GM21423 (cell line): Measurements from ENCODE around the gene CFAP92.
A peak's percentile ranks its signal among the peaks of the same experiment; 100 is the strongest.
"Not testable (repeated sequence)": the region's sequence is repeated elsewhere in the genome, so short reads cannot be mapped to it uniquely, and the experiment has no call there.

Experiments
- ATAC-seq: cut with Tn5 transposase; IDR thresholded peaks from one replicate; pipeline ENCODE4 v1.9.1; 2021; ENCODE audit warnings: mild to moderate bottlenecking, moderate library complexity; ENCODE audit not compliant: unreplicated experiment

Gene CFAP92

DNA sequence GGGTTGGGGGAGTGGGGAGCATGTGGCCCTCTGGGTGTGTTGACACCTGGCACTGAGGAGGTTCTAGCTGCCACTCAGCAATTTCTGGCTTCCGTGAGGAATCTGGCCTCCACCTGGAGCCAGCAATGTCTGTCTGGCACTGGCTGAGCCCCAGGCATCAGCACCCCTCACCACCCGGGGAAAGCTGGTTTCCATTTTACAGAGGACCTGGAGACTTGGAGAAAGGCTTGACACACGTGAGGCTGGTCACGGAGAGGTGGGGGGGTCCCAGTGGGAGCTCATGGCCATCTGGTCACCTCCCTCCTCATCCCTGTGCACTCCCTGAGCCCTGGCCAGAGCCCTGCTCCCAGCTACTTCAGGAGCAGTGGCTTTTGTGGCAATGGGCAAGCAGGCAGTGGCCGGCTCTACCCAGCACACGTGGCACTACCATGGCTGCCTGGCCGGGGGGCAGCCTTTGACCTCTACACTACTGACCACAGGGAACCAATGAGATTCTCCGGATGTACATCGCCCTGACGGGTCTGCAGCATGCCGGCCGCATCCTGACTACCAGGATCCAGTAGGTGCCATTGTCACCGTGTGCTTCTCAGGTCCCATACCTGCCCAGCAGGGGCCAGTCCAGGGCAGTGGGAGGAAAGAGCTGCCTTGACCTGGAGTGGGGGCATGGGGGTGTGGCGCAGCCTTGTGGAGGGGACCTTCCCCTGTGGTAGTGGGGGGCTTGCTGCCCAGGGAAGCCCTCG, 86.0 kb downstream of the CFAP92 start:
- ATAC-seq = no peak

DNA sequence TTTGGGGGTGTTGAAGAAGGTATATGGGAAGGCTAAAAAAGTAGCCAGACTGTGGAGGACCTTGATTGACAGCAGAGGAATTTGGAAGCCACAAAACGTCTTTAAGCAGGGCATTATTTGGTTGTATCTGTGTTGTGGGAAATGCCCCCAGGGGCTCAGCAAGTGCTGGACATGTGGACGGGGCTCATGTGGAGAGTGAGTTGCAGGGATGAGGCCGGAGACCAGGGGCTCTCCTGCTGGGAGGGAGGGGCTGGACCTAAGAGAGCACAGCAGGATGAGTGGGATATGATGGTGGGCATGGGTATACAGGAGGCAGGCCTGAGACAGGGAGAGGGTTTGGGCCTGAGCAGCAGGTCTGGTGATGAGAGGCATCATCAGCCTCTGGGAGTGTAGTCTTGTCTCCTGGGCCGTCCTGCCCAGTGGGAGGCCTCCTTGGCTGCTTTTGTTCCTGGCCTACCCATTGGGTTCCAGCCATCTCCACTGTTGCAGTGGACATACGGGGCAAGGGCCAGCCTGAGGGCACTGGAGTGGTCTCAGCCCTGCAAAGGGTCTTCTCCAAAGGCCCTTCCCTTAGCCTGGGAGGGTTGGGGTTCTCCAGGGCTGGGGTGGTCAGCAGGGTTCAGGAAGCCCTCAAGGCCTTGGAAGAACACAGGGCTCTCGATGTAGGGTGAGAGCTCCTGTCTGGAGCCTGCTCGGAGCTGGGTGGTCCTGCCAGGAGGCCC, 86.9 kb downstream of the CFAP92 start:
- ATAC-seq = no peak

DNA sequence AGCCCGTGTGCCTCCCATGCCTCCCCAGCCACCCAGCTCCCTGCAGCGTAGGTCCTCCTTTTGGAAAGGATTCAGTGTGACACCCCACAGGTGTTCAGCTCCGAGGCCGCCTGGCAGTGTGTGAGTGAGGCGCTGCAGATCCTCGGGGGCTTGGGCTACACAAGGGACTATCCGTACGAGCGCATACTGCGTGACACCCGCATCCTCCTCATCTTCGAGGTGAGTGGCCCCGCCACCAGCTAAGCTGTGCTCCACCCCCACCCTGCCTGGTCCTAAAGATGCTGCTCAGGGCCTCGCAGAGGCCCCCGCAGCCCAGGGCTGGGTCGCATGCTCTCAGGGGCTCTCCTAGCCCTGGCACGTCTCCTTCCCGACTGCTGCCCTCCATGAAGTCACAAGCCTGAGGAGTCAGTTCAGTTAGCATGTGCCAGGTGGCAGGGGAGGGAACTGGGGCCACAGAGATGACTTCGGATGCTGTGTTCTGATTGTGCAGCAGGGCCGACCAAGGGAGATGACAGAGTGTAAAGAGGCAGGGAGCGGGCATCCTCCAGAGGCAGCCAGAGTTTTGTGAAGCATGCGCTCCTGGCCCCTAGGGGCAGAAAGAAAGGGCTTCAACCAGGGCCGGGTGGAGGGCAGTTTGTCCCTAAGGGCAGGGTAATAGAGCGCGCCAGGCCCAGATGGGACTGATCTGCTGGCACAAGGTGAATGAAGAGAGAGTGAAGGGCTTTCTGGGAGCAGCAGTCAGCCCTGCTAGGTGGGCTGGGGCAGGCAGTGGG, 87.7 kb downstream of the CFAP92 start:
- ATAC-seq = no peak

DNA sequence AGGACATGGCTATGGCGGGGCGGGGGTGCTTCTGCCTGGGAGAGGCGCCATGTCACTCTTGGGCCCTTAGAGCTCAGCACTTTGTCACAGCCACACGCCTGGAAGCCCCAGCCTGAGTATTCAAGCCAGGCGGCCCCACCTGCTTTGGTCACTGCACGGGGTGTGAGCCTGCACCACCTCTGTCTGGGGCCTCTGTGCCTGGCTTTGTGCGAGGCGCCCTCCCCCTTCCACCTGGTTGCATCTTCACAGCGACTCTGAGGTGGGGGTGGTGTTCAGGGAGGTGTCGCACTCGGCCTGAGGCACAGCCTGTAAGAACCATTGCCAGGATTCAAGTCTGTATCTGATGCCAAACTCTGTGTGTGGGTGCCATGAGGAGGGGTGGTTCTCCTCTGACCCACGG, 90.4 kb downstream of the CFAP92 start:
- ATAC-seq = no peak

DNA sequence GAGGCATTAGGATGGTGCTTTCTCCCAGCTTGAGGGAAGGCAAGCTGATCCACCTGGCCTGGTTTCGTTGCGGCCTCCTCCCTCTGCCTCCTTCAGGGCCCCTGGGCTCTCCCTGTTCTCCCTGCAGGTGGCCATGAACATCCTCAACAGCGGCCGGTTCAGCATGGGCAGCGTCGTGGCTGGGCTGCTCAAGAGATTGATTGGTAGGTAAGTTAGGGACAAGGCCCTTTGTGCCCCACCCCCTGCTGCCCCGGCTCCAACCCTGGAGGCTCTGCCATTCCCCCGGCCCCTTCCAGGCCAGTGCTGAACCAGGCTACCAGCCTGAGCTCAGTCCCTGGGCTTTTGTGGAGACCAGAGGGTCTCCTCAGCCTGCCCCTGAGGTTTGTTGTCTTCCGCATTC, 91.5 kb downstream of the CFAP92 start:
- no peak for ATAC-seq

DNA sequence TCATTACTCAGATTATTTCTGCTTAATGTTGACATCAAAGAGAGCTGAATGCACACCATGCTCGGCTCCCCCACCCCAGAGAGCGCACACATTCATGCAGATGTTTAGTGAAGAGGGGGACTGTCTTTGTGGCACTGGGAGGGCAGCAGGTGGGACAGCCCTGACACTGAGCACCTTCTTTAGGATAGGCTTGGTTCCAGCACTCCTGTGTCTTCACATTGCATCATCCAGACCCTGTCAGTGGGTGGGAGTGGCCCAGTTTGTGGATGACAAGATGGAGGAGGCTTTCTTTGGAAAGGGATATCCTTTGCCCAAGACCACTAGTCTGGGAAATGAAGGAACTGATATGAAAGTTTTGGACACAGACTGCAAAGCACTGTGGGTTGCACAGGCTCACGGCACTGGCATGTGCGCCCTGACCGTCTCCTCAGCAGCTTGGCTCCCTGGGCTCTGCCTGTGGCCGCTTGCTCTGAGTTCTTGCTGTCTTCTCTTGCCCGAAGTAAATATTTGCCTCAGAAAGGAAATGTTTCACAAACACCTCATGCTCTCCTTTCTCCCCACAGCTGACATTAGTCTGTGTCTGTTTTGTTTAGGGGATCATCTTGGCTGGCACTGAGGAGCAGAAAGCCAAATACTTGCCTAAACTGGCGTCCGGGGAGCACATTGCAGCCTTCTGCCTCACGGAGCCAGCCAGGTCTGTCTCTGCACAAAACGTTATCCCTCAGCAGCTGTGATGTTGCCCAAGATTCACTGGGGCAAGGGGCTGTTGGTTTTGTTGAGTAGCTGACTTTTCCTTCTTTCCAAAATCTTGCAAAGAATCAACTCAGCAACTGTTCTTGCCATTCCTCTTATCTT, 97.8 kb downstream of the CFAP92 start:
- no peak for ATAC-seq

DNA sequence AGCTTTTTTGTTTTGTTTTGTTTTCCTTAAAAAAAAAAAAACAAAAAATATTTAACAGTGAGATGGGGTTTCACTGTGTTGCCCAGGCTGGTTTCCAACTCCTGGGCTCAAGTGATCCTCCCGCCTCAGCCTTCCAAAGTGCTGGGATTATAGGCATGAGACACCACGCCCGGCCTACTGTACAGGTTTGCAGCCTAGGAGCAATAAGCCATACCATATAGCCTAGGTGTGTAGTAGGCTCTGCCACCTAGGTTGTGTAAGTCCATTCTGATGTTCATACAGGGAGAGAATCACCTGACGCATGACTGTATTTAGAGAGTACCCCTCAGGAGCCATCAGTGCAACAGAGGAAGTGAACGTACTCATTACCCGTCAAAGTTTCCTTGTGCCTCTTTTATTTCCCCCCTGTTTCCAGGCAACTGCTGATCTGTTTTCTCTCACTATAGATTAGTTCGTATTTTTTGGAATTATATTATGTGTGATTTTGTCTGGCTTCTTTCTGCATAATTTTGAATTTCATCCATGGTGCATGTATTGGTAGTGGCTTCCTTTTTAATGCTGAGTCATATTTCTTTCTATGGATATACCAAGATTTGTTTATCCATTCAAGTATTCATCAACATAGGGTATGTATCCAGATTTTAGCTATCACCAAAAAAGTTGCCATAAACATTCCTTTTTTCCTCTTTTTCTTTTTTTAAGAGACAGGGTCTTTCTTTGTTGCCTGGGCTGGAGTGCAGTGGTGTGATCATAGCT, 104.6 kb downstream of the CFAP92 start:
- ATAC-seq = no peak

DNA sequence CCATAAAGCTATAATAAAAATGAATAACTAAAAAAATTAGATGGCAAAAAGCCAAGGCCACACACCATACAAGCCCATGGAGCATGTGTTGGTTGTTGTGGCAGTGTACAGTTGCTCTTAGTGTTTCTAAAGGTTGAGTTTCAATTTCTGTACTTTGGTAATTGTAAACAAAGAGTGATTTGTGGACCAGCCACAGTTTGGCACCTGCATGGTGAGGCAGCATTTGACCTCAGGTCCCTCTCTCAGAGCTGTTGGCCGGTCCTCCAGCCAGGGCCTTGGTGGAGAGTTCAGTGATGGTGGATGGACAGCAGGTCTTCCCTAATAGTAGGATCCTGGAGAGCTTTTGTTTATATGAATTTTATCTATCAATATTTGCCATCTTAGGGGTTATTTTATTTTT, 108.9 kb downstream of the CFAP92 start:
- no peak for ATAC-seq

DNA sequence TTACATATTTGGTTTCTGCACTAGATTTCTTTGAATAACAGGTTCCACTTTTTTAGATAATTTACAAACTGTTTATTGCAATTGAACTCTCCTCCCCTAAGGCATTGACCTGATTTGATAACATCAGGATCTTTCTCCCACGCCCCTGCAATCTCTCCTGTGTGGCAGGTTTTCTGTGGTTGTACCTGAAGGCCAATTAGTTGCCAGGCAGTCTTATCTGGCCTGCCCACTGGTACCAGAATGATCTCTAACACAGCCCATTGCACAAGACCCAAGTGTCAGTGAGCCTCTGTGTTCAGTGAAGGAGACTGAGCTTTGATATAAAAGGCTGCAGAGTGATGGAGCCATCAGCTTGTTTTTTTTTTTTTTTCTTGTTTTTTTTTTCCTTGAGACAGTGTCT, 111.2 kb downstream of the CFAP92 start:
- ATAC-seq = no peak

DNA sequence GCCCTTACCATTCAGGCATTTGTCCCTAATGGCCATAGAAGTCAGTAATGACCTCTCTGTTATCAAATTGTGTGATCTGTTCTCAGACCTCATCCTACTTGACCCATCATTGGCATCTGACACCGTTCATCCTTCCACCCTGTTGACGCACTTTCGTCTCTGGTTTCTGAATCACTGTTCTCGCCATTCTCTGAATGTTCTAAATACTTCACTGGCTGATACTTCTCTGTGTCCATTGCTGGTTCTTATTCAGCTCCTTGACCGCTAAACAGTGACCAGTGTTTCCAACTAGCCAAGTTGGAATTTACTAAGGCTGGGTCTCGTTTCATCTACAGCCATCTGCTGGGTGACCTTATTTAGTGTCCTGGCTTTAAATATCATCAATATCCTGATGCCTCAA, 112.3 kb downstream of the CFAP92 start:
- ATAC-seq = no peak

DNA sequence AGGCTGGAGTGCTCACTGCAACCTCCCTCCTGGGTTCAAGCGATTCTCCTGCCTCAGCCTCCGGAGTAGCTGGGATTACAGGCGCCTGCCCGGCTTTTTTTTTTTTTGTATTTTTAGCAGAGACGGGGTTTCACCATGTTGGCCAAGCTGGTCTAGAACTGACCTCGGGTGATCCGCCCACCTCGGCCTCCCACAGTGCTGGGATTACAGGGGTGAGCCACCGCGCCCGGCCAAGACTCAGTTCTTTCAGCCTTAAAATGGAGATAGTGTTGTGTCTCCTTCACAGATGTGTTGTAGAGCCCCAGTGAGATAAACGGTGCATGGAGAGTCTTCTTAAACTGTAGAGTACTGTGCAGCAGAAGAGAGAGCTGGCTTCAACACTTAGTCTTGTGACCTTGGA, 113.4 kb downstream of the CFAP92 start:
- not testable (repeated sequence) for ATAC-seq

DNA sequence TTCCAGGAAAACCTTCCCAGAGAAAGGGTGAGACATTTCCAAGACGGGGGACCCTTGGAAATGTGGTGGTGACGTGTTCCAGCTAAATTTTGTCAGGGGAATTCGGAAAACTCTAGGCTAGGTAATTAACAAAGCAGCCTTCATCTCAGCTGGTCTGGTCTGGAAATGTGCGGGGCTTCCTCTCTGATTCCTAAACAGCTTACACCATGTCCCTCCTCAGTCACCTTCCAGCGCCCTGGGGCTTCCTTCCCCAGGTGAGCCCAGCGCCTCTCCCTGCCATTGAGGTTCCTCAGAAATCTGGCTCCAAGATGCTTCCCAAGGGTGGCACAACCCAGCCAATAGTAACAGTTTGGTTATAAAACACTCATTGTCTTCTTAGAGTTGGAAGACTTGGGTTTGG, 113.9 kb downstream of the CFAP92 start:
- ATAC-seq = no peak

DNA sequence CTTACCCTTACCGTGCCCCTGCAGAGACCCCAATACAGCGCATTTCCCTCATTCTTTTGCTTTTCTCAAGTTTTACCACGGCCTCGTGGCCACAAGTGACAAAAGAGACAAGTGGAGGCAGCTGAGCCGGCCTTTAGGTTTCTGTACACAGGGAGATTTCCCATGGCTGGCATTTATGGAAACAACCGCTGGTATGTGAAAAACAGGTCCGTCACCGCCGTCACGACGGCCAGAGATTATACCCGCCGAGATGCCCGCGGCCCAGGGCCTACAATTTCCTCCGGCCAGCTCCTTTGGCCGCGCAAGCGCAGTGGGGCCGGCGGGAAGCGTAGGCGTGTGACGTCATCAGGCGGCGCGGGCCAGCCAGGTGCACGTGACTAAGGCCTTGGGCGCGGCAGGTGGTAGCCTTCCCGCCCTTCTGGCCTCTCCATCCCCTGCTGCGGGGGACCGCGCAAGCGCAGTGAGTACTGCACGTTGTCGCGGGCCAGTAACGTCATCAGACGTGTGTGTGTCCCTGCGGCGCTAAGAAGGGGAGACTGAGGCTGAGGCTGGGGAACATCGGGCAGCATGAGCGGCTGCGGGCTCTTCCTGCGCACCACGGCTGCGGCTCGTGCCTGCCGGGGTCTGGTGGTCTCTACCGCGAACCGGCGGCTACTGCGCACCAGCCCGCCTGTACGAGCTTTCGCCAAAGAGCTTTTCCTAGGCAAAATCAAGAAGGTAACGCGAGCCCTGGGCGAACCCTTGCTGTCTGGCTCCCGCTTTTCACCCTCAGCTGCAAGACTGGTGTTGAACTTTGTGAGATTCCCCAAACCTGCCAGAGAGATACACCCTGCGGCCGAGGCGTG, 114.5 kb downstream of the CFAP92 start, which contains the start of gene ACAD9:
Gene ACAD9, plus strand, starts transcription at position 496 of the 845 bp plus-strand sequence. Its CDS starts 72 bp downstream, at position 568.
- peak; percentile 93 for ATAC-seq

DNA sequence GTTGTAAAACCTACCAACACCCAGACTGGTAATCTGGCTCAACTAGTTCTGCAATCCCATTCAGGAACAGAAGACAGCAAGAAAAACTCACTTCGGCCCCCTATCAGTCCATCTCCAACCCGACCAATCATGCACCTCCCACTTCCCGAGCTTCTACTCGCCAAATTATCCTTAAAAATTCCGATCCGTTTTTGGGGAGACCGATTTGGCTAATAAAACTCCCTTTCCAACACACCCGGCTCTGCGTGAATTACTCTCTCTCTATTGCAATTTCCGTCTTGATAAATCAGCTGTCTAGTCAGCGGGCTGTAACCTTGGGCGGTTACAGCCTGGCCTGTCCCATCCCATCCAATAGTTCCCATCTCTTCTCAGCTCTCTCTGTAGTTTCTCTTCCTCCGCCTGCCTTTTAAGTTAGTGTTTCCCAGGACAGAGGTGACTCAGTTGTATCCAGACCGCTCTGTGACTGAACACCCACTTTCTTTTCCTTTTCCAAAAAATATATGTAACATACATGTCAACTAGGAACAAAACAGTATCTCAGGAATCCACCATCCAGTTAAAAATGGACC, 115.2 kb downstream of the CFAP92 start:
- ATAC-seq = no peak

DNA sequence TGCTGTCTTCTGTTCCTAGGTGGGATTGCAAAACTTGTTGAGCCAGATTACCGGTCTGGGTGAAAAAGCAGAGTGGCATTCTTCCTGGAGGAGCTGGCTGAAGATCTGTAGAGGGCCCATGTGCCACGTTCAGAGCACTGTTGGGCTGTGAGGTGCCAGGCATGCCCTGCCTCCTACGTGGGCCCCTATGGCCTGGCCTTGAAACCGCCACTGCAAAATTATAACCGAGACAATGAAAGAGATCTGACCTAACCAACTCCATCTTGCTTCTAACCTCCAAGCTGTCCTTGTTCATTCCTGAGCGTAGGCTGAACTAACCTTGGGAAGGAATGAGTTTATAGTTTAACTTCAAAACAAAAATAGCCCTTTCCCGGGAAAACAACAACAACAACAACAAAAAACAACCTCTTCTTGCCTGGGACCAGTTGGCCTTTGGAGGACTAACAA, 115.8 kb downstream of the CFAP92 start:
- no peak for ATAC-seq

DNA sequence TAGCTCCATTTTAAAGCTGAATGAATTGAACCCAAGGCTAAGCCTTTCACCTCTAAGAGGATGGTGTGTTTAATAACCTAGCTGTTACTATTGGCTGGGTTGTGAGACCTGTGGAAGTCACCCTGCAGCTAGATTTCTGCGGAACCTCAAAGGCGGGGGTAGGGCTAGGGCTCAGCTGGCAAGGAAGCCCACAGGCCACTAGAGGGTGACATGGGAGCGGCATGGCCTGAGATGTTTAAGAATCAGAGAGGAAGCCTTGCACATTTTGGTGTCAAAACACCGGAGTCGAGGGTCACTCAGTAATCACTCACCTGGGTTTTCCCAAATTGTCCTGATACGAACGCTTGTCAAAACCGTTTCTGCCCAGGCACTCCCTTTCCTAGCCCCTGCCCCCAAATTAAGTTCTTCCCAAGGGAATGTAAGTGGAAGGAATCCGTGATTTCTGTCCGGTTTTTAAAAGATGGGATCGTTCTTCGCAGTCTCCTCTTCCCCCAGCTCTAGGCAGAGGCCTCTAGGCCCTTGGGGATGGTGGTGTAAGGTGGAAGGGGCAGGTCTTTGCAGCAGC, 118.2 kb downstream of the CFAP92 start:
- ATAC-seq = no peak

DNA sequence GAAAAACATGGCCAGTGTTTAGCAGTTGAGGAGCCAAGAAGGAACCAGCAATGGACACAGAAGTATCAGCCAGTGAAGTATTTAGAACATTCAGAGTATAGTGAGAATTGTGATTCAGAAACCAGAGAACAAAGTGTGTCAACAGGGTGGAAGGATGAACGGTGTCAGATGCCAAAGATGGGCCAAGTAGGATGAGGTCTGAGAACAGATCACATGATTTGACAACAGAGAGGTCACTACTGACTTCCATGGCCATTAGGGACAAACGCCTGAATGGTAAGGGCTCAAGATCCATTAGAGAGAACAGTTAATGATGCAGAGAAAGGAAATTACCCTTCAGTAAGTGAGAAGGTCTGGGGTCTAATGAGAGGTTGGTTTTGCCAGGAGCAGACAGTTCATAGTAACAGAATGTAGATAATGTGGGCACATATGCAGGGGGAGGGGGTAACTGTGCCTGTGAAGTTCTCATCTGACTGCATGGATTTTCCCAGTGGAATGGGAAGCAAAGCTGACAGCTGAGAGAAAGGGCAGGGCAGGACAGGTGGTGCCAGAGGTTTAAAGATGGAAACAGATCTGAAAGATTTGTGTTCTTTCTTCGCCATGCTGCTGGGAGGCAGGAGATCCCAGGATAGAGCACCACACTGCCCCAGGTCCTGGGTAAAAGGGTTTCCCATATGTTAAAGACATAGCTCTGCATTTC, 119.2 kb downstream of the CFAP92 start:
- ATAC-seq = no peak
